HFFc6 (cell line): ENCODE data around the gene CUX1. TPM values are rescaled to one million over a fixed set of nuclear protein-coding genes. Genes with fewer than 3 reads are reported as not detected.

ENCODE experiments used
- DNase-seq: peaks from one replicate; pipeline ENCODE4 v3.0.0-alpha.2; 2018
- H3K27ac Mint-ChIP-seq: 2 replicates; pipeline ENCODE4 v1.8.0; 2020; ENCODE audit warnings: mild to moderate bottlenecking, mixed read lengths
- H3K27me3 Mint-ChIP-seq: 2 replicates; pipeline ENCODE4 v1.8.0; 2021; ENCODE audit warnings: mild to moderate bottlenecking, moderate library complexity, mixed read lengths; ENCODE audit not compliant: insufficient read depth
- H3K36me3 Mint-ChIP-seq: 2 replicates; pipeline ENCODE4 v1.8.0; 2021; ENCODE audit warnings: low read depth, mixed read lengths
- H3K4me1 Mint-ChIP-seq: 2 replicates; pipeline ENCODE4 v1.8.0; 2020; ENCODE audit warnings: low read depth, mixed read lengths
- H3K4me3 Mint-ChIP-seq: 2 replicates; pipeline ENCODE4 v1.8.0; 2020; ENCODE audit warnings: mild to moderate bottlenecking, moderate library complexity, mixed read lengths
- H3K9me3 Mint-ChIP-seq: 2 replicates; pipeline ENCODE4 v1.8.0; 2020; ENCODE audit warnings: mild to moderate bottlenecking, mixed read lengths
- total RNA-seq, 6 experiments: library from RNA; stranded (reverse); fragmentation: NEBNext Ultra II Directional; extraction: Animal tissue kit (Norgen Biotek cat#: 25700); gene quantifications; 2 replicates in 1 of 6; 3 replicates in 5 of 6; pipeline ENCODE4 v1.2.3, GENCODE V29; 2021
- TF ChIP-seq, protein P1 (sequence below): fragments of 200-600 bp; sonication (generic); IDR thresholded peaks from 2 replicates; pipeline ENCODE4 v1.5.0; 2021; ENCODE audit warnings: antibody characterized with exemption, mild to moderate bottlenecking

CUX1 gene
- total RNA-seq, 6 experiments from 2014 or later: 46.9 to 64.2 (median 51.6) TPM

DNA sequence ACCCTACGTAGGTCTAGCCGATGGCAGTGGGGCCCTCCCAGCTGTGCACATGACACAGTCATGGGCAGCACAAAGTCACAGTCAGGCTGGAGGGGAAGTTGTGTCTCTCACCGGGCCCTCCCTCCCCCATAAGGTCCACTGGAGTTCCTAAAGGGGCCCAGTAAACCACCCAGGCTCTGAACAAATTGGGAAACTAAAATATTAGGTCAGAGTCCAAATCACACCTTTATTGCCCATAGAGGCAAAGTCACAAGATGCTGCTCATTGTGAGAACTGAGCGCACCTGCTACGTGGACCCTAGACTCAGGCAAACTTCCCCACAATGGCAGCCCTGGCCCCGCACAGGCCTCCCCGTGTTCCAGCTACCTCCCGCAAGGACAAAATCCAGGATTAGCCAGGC lies 424.0 kb downstream of the CUX1 start:
- TF ChIP-seq, protein P1, sequence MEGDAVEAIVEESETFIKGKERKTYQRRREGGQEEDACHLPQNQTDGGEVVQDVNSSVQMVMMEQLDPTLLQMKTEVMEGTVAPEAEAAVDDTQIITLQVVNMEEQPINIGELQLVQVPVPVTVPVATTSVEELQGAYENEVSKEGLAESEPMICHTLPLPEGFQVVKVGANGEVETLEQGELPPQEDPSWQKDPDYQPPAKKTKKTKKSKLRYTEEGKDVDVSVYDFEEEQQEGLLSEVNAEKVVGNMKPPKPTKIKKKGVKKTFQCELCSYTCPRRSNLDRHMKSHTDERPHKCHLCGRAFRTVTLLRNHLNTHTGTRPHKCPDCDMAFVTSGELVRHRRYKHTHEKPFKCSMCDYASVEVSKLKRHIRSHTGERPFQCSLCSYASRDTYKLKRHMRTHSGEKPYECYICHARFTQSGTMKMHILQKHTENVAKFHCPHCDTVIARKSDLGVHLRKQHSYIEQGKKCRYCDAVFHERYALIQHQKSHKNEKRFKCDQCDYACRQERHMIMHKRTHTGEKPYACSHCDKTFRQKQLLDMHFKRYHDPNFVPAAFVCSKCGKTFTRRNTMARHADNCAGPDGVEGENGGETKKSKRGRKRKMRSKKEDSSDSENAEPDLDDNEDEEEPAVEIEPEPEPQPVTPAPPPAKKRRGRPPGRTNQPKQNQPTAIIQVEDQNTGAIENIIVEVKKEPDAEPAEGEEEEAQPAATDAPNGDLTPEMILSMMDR: no peak
- Mint-ChIP-seq H3K4me1 (no peaks in the 10 kb centered on the region), H3K9me3 (no peaks in the 10 kb centered on the region), H3K4me3 (no peak overlapping the region), H3K27me3 (no peaks in the 10 kb centered on the region), H3K27ac (no peak overlapping the region), H3K36me3 (no peaks in the 10 kb centered on the region; the same call in 1 of the 2 replicates)
- DNase-seq: no peak

DNA sequence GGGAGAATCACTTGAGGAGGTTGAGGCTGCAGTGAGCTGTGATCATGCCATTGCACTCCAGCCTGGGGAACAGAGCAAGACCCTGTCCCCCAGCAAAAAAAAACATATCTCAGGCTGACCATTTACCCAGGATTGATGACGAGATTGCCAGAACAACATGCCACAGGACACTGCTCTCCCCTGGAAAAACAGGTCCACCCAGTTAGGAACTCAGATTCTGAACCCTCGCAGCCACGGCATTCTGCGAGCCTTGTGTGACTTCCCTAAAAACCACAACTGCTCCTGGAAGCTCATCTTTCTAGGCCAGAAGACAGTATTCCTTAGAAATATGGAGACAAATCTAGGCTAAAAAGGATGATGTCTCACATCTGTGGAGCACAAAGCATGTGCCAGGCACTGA lies 427.2 kb downstream of the CUX1 start:
- Mint-ChIP-seq H3K9me3 (no peaks in the 10 kb centered on the region), H3K36me3 (0 out of 2 replicates have a peak, but pooled peaks cover 4% of the 10 kb centered on the region), H3K4me3 (no peak overlapping the region), H3K27me3 (0 out of 2 replicates have a peak, but pooled peaks cover 2% of the 10 kb centered on the region), H3K4me1 (no peaks in the 10 kb centered on the region), H3K27ac (no peak overlapping the region)
- TF ChIP-seq, protein P1: no peak
- no peak for DNase-seq

DNA sequence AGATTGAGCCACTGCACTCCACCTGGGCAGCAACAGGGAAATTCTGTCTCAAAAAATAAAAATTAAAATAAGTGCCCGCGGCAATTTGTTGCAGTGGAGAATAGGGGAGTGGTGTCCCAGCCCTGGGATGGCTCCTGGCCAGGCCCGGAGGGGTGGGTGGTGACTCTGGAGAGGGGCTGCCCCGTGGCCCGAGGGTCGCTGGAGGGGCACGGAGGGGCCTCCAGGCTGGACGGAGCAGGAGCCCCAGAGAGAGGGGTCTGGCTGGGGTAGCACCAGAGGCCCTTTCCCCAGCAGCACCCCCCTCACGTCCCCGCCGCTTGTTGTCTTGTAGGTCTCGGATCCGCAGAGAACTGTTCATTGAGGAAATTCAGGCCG lies 430.6 kb downstream of the CUX1 start:
- Mint-ChIP-seq H3K4me1 (no peaks in the 10 kb centered on the region), H3K27ac (no peak overlapping the region), H3K4me3 (no peak overlapping the region), H3K9me3 (no peaks in the 10 kb centered on the region), H3K27me3 (0 out of 2 replicates have a peak, but pooled peaks cover 2% of the 10 kb centered on the region), H3K36me3 (0 out of 2 replicates have a peak, but pooled peaks cover 4% of the 10 kb centered on the region)
- DNase-seq: no peak
- TF ChIP-seq, protein P1: no peak

DNA sequence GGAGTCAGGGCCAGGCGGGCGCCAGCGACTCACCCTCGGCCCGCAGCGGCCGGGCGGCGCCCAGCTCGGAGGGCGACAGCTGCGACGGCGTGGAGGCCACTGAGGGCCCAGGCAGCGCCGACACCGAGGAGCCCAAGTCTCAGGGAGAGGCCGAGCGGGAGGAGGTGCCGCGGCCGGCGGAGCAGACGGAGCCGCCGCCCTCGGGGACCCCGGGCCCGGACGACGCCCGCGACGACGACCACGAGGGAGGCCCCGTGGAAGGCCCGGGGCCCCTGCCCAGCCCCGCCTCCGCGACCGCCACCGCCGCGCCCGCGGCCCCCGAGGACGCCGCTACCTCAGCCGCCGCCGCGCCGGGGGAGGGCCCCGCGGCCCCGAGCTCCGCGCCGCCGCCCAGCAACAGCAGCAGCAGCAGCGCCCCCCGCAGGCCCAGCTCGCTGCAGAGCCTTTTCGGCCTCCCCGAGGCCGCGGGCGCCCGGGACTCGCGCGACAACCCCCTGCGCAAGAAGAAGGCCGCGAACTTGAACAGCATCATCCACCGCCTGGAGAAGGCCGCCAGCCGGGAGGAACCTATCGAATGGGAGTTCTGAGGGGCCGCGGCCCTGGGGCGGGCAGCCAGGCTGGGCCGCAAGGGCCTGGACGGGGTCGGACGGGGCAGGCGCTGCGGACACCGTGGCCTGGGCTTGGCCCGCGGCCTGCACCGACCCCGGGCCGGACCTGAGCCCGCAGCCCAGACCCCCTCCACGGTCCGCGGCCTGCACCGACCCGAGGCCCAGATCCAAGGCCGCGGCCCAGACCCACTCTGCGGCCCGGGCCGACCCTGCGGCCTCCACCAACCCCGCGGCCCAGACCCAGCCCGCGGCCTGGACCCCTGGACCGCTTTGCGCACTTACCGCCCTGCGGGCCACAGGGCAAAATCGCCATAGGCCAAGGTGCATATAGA lies 431.3 kb downstream of the CUX1 start:
- H3K4me1 Mint-ChIP-seq: no peaks in the 10 kb centered on the region
- H3K27ac Mint-ChIP-seq: no peak overlapping the region
- 0 out of 2 replicates have a peak, but pooled peaks cover 4% of the 10 kb centered on the region for H3K36me3 Mint-ChIP-seq
- H3K4me3 Mint-ChIP-seq: no peak overlapping the region
- TF ChIP-seq, protein P1: no peak
- 0 out of 2 replicates have a peak, but pooled peaks cover 2% of the 10 kb centered on the region for H3K27me3 Mint-ChIP-seq
- no peak for DNase-seq
- H3K9me3 Mint-ChIP-seq: no peaks in the 10 kb centered on the region

DNA sequence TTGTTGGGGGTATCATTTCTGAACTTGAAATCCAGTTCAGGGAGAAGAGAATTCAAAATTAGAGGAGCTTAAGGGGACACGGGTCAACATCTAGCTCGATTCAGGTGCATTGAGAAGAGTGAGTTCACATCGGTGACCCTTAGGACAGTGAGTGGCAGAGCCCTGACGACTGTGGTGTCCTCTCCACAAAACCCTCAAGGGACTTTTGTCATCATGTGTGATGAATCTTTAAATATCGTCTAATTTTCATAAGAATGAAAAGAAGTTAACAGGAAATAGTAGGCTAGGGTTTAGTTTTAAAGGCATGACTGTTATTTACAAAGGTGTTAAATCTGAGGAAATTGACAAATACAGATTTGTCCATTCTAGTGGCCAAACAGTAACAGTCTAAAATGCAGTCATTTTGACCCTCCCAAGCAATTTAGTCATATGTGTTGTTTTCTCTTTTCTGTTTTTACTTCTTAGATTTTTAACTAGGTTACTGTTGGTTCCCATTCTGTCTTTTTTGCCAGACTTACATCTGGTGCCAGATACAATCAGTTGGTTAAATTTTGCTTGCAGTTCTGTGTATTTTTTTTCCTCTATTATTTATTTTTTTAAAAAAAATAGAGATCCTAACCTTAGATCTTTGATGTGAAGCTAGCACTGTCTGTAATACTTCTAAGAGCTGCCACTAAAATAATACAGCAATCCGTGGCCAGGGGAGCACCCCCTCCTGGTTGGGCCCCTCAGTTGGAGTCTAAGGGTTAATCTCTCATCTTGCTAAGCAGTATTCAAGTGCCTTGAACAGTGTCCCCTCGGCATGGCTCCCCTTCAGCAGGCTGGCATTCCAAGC lies 434.3 kb downstream of the CUX1 start:
- no peak for DNase-seq
- 0 out of 2 replicates have a peak, but pooled peaks cover 4% of the 10 kb centered on the region for H3K36me3 Mint-ChIP-seq
- no peak overlapping the region for H3K4me3 Mint-ChIP-seq
- no peak overlapping the region for H3K27ac Mint-ChIP-seq
- no peaks in the 10 kb centered on the region for H3K4me1 Mint-ChIP-seq
- H3K27me3 Mint-ChIP-seq: peaks cover 2% of the 10 kb centered on the region; the same call in 1 of the 2 replicates
- TF ChIP-seq, protein P1: no peak
- H3K9me3 Mint-ChIP-seq: no peaks in the 10 kb centered on the region
